Transverse colon (tissue), 4 donors: ENCODE measurements around the gene YAP1.

ENCODE experiments used
- CTCF ChIP-seq, 5 experiments: fragments of 200-600 bp in 3 of 5; fragments of 450-650 bp in 2 of 5; sonication (generic) in 3 of 5; IDR thresholded peaks; 1 replicate in 2 of 5; 2 replicates in 3 of 5; pipeline ENCODE4 v1.5.1; 2016 to 2017; ENCODE audit warnings: antibody characterized with exemption in 5 of 5, inconsistent platforms in 3 of 5, mild to moderate bottlenecking in 2 of 5, moderate library complexity in 1 of 5
- EP300 ChIP-seq: sonication (generic); formaldehyde crosslinking; IDR thresholded peaks from one replicate; pipeline ENCODE4 v1.6.1; 2017; ENCODE audit warnings: antibody characterized with exemption, low read depth
- POLR2A ChIP-seq: fragments of 450-650 bp; IDR thresholded peaks from one replicate; pipeline ENCODE4 v1.6.1; 2016; ENCODE audit warnings: antibody characterized with exemption, mild to moderate bottlenecking, moderate library complexity
- POLR2AphosphoS5 ChIP-seq, 3 donors: sonication (generic); formaldehyde crosslinking; IDR thresholded peaks; one replicate each; pipeline ENCODE4 v1.6.1; 2016; ENCODE audit warnings: antibody characterized with exemption in 3 of 3

DNA sequence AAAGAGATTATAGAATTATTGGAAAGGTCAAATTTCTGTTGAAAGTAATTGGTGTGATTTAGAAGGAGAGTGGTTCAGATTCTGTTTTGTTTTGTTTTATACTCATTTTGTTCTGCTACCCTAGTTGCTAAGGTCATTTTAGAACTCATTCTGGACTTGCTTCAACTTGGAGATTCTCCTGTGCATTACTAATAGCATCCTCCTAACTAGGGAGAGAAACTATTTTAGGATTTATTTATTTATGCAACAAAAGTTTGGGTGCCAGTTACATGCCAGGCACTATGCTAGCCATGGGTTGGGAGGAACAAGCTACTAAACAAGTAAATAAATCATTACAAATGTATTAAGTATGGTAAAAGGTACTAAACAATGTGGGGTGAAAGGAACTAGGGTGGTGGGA, 84.0 kb downstream of the YAP1 start:
- TF ChIP-seq CTCF (IDR thresholded peaks at IDR 0.05) (no peak), EP300 (no peak), POLR2A (no peak), POLR2AphosphoS5 (IDR thresholded peaks at IDR 0.05) (no peak)
